RCC 7860 (cell line): ENCODE results near the gene DGLUCY.
"Not testable (repeated sequence)": the region's sequence is repeated elsewhere in the genome, so short reads cannot be mapped to it uniquely, and the experiment has no call there.

ENCODE experiments used
- DNase-seq: peaks from one replicate; pipeline ENCODE4 v3.0.0-alpha.2; 2015; ENCODE audit warnings: low spot score
- FAIRE-seq: peaks from 2 replicates; lab custom pipeline; 2012; peaks lifted over from hg19 to GRCh38; lab: Jason Lieb, UNC

The DGLUCY gene

GRCh38 chr14:91230397-91231035 lies 116.6 kb downstream of the DGLUCY start:
- DNase-seq (no peak), FAIRE-seq (no peak)

GRCh38 chr14:91231446-91231845 lies 117.6 kb downstream of the DGLUCY start:
- no peak for DNase-seq
- no peak for FAIRE-seq

GRCh38 chr14:91232052-91232451 lies 118.2 kb downstream of the DGLUCY start:
- FAIRE-seq (no peak), DNase-seq (no peak)

GRCh38 chr14:91232603-91233002 lies 118.7 kb downstream of the DGLUCY start:
- FAIRE-seq, result no peak

GRCh38 chr14:91233936-91234790 lies 120.3 kb downstream of the DGLUCY start:
- DNase-seq (no peak), FAIRE-seq (no peak)

More at GRCh38 chr14:91232603-91233002, 118.7 kb downstream of the DGLUCY start:
- no peak for DNase-seq

- no peak for DNase-seq
- no peak for FAIRE-seq
These were observed 120.9 kb downstream of the DGLUCY start for GRCh38 chr14:91234791-91235114.

- FAIRE-seq, result no peak
- no peak for DNase-seq
These were observed 122.0 kb downstream of the DGLUCY start for GRCh38 chr14:91235841-91236240.

- FAIRE-seq, result no peak
- DNase-seq, result peak; percentile 29
These were observed 123.3 kb downstream of the DGLUCY start for GRCh38 chr14:91237219-91237618.

- FAIRE-seq (no peak), DNase-seq (no peak)
These were observed 124.2 kb downstream of the DGLUCY start for GRCh38 chr14:91238085-91238484.

- DNase-seq, result no peak
- no peak for FAIRE-seq
These were observed 124.8 kb downstream of the DGLUCY start for GRCh38 chr14:91238661-91239060.

GRCh38 chr14:91241863-91242262 lies 128.0 kb downstream of the DGLUCY start:
- DNase-seq (no peak), FAIRE-seq (no peak)

GRCh38 chr14:91242635-91243034 lies 128.8 kb downstream of the DGLUCY start:
- DNase-seq, result no peak
- FAIRE-seq, result no peak

- no peak for FAIRE-seq
- no peak for DNase-seq
These were observed 129.2 kb downstream of the DGLUCY start for GRCh38 chr14:91243074-91243471.

GRCh38 chr14:91244501-91244901 lies 130.6 kb downstream of the DGLUCY start, which contains the start of gene GPR68:
TSS of gene GPR68 (minus strand) at chr14:91244704. CDS start at chr14:91235050, 9,654 bp downstream.
- peak; percentile 37 for DNase-seq
- peak; percentile 12 for FAIRE-seq

GRCh38 chr14:91245029-91245428 lies 131.2 kb downstream of the DGLUCY start:
- no peak for FAIRE-seq

GRCh38 chr14:91245616-91246015 lies 131.7 kb downstream of the DGLUCY start:
- not testable (repeated sequence) for DNase-seq, FAIRE-seq

More at GRCh38 chr14:91245029-91245428, 131.2 kb downstream of the DGLUCY start:
- no peak for DNase-seq

GRCh38 chr14:91246051-91246852 lies 132.4 kb downstream of the DGLUCY start:
- no peak for FAIRE-seq
- no peak for DNase-seq

GRCh38 chr14:91249841-91250616 lies 136.2 kb downstream of the DGLUCY start:
- FAIRE-seq (peak; percentile 67), DNase-seq (peak; percentile 84)

GRCh38 chr14:91250912-91251311 lies 137.0 kb downstream of the DGLUCY start:
- DNase-seq, result no peak

More at GRCh38 chr14:91250912-91251311, 137.0 kb downstream of the DGLUCY start:
- no peak for FAIRE-seq
